Transverse colon (tissue), 4 donors: ENCODE results near the gene XCR1. TPM values are rescaled to one million over a fixed set of nuclear protein-coding genes. Genes with fewer than 3 reads are reported as not detected.

Experiments
- DNase-seq: peaks from one replicate; pipeline ENCODE4 v3.0.0-alpha.2; 2019
- H3K27ac ChIP-seq, 4 donors: fragments of 200-600 bp; sonication (generic); 2 replicates each; pipeline ENCODE4 v1.5.1; 2016 to 2018; ENCODE audit warnings: inconsistent platforms in 4 of 4
- H3K27me3 ChIP-seq: fragments of 200-600 bp; sonication (generic); 2 replicates; pipeline ENCODE4 v1.5.1; 2017; ENCODE audit warnings: inconsistent platforms
- H3K36me3 ChIP-seq, 4 donors: fragments of 200-600 bp; sonication (generic); 2 replicates each; pipeline ENCODE4 v1.5.1; 2017 to 2019; ENCODE audit warnings: inconsistent platforms in 4 of 4
- H3K4me1 ChIP-seq, 4 donors: fragments of 200-600 bp; sonication (generic); 2 replicates each; pipeline ENCODE4 v1.5.1; 2017 to 2020; ENCODE audit warnings: inconsistent platforms in 4 of 4
- H3K4me3 ChIP-seq, 4 donors: fragments of 200-600 bp; sonication (generic); 1 replicate in 1 of 4; 2 replicates in 3 of 4; pipeline versions ENCODE4 v1.5.1 to v1.6.1; 2017 to 2019; ENCODE audit warnings: inconsistent platforms in 4 of 4
- H3K9me3 ChIP-seq, 2 donors: fragments of 200-600 bp; sonication (generic); 2 replicates each; pipeline ENCODE4 v1.5.1; 2017 to 2019; ENCODE audit warnings: inconsistent platforms in 2 of 2
- CTCF ChIP-seq, 5 experiments: fragments of 200-600 bp in 3 of 5; fragments of 450-650 bp in 2 of 5; sonication (generic) in 3 of 5; IDR thresholded peaks; 1 replicate in 2 of 5; 2 replicates in 3 of 5; pipeline ENCODE4 v1.5.1; 2016 to 2017; ENCODE audit warnings: antibody characterized with exemption in 5 of 5, inconsistent platforms in 3 of 5, mild to moderate bottlenecking in 2 of 5, moderate library complexity in 1 of 5
- EP300 ChIP-seq: sonication (generic); formaldehyde crosslinking; IDR thresholded peaks from one replicate; pipeline ENCODE4 v1.6.1; 2017; ENCODE audit warnings: antibody characterized with exemption, low read depth
- POLR2A ChIP-seq: fragments of 450-650 bp; IDR thresholded peaks from one replicate; pipeline ENCODE4 v1.6.1; 2016; ENCODE audit warnings: antibody characterized with exemption, mild to moderate bottlenecking, moderate library complexity
- POLR2AphosphoS5 ChIP-seq, 3 donors: sonication (generic); formaldehyde crosslinking; IDR thresholded peaks; one replicate each; pipeline ENCODE4 v1.6.1; 2016; ENCODE audit warnings: antibody characterized with exemption in 3 of 3
- WGBS, 2 donors: methylation state at CpG; one replicate each; pipeline ENCODE4 v1.1.5; 2018; ENCODE audit warnings: low coverage in 1 of 2; 5-methylcytosine and 5-hydroxymethylcytosine counted together
- in situ Hi-C, 4 donors: fragments of 200-750 bp; cut with MboI; loops; one replicate each; pipeline versions ENCODE4 v1.15.0 to v1.15.1; 2017; ENCODE audit warnings: low sequenced_read_pairs in 3 of 4, low pct_ligation_motif_present in 1 of 4, low pct_unique_long_range_greater_than_20kb in 1 of 4
- intact Hi-C: fragments of 100-400 bp; cut with DNase I; formaldehyde crosslinking; loops from one replicate; pipeline ENCODE4 v1.15.1; 2023; ENCODE audit warnings: low total_unique reads
- total RNA-seq, 4 donors: library from RNA; depleted of rRNA; stranded (reverse); fragments of >200 nt; gene quantifications; one replicate each; pipeline ENCODE4 v1.1.0, GENCODE V29; 2016

The XCR1 gene
- total RNA-seq, 4 donors from 2014 or later, result 0.14 to 0.32 TPM; not detected in 2

- 84% methylated on average over 2 of the region's 2 CpGs; no CpG with 5 or more reads in 1 of the 2 donors for WGBS, 2 donors
- DNase-seq, result no peak
- Histone ChIP-seq H3K27ac (no peak overlapping the region), H3K4me1 (peaks cover 0 to 6% (median 2%) of the 10 kb centered on the region in 4 donors), H3K36me3 (no peaks in the 10 kb centered on the region), H3K4me3 (no peak overlapping the region), H3K27me3 (peaks cover 3% of the 10 kb centered on the region), H3K9me3 (no peaks in the 10 kb centered on the region)
- intact Hi-C loops, result no loop called here
- TF ChIP-seq POLR2AphosphoS5 (IDR thresholded peaks at IDR 0.05) (no peak), CTCF (IDR thresholded peaks at IDR 0.05) (no peak), EP300 (no peak), POLR2A (no peak)
- in situ Hi-C loops, result no loop called here
These were observed 33.3 kb upstream of the XCR1 start for GRCh38 chr3:46060551-46060950.

GRCh38 chr3:46059432-46059831 lies 32.1 kb upstream of the XCR1 start:
- H3K27ac ChIP-seq, result no peak overlapping the region
- in situ Hi-C loops, result no loop called here
- no peaks in the 10 kb centered on the region for H3K36me3 ChIP-seq
- TF ChIP-seq EP300 (no peak), POLR2A (no peak), POLR2AphosphoS5 (IDR thresholded peaks at IDR 0.05) (no peak), CTCF (IDR thresholded peaks at IDR 0.05) (no peak)
- no peak for DNase-seq
- no peaks in the 10 kb centered on the region for H3K4me1 ChIP-seq
- no peak overlapping the region for H3K4me3 ChIP-seq
- H3K27me3 ChIP-seq, result peaks cover 3% of the 10 kb centered on the region
- no peaks in the 10 kb centered on the region for H3K9me3 ChIP-seq
- WGBS, 2 donors, result 49 to 89% methylated on average over 2 to 3 of the region's 3 CpGs
- intact Hi-C loops, result no loop called here

GRCh38 chr3:46058981-46059380 lies 31.7 kb upstream of the XCR1 start:
- Histone ChIP-seq H3K27me3 (peaks cover 3% of the 10 kb centered on the region), H3K36me3 (no peaks in the 10 kb centered on the region), H3K4me1 (no peaks in the 10 kb centered on the region), H3K4me3 (no peak overlapping the region), H3K27ac (no peak overlapping the region), H3K9me3 (no peaks in the 10 kb centered on the region)
- intact Hi-C loops, result no loop called here
- TF ChIP-seq POLR2AphosphoS5 (IDR thresholded peaks at IDR 0.05), result no peak
- TF ChIP-seq CTCF (IDR thresholded peaks at IDR 0.05), result no peak
- TF ChIP-seq POLR2A, result no peak
- TF ChIP-seq EP300, result no peak
- in situ Hi-C loops, result no loop called here
- DNase-seq, result no peak
- 84% methylated on average over 1 of the region's 1 CpG; no CpG with 5 or more reads in 1 of the 2 donors for WGBS, 2 donors

GRCh38 chr3:46057716-46058115 lies 30.4 kb upstream of the XCR1 start:
- no peak overlapping the region for H3K4me3 ChIP-seq
- DNase-seq, result no peak
- no peaks in the 10 kb centered on the region for H3K9me3 ChIP-seq
- TF ChIP-seq EP300 (no peak), POLR2AphosphoS5 (IDR thresholded peaks at IDR 0.05) (no peak), CTCF (IDR thresholded peaks at IDR 0.05) (no peak), POLR2A (no peak)
- intact Hi-C loops, result no loop called here
- H3K27ac ChIP-seq, result no peak overlapping the region
- in situ Hi-C loops, result no loop called here
- peaks cover 3% of the 10 kb centered on the region for H3K27me3 ChIP-seq
- no peaks in the 10 kb centered on the region for H3K36me3 ChIP-seq
- 83 to 92% methylated on average over 2 to 3 of the region's 3 CpGs for WGBS, 2 donors
- no peaks in the 10 kb centered on the region for H3K4me1 ChIP-seq
